ENCODE measurements around the gene UBE2C. TPM values are rescaled to one million over a fixed set of nuclear protein-coding genes. Genes with fewer than 3 reads are reported as not detected.

The UBE2C gene
- total and polyA plus RNA-seq, 2 of the 8 experiments (the other 6 are each of a cell fraction or from before 2014, with no cell fraction given): 243 to 326 TPM

DNA sequence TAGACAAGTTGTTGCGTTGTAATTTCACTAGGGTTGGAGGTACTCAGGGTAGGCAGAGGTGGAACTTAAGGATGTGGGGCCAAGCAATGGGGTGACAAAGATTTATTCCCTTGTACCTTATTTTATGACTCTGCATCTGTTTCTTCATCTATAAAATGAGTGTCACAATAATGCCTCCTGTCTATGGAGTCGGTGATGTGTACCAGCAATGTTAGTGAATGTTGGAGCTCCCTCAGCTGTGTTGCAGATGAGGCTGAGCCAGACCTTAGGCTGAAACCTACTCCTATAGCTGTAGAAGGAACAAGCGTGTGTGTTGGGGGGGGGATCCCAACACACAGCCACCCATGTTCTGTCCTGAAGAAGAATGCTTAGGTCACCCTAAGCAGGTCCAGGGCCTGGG lies 4.5 kb downstream of the UBE2C start:
- Histone ChIP-seq H4K91ac (replicated peaks; ENCODE audit: insufficient read length, low read length) (no peak overlapping the region), H2BK15ac (ENCODE audit: low read length) (no peak overlapping the region), H3K27ac (ENCODE audit: low read depth, low read length) (no peak overlapping the region), H3K36me3 (ENCODE audit: control insufficient read depth in 2 of 4, insufficient read depth in 4 of 4, low read length in 3 of 4) (peaks cover 16 to 38% (median 25%) of the 10 kb centered on the region in 4 experiments), H2BK5ac (ENCODE audit: low read depth, low read length) (no peak overlapping the region), H3K23me2 (ENCODE audit: low read depth, low read length) (peaks cover 9% of the 10 kb centered on the region; the same call in 1 of the 2 replicates), H4K5ac (ENCODE audit: insufficient read length, low read depth, low read length) (no peak overlapping the region), H3K4me3 (ENCODE audit: extremely low read depth in 1 of 4, insufficient read depth in 2 of 4, low read depth in 3 of 4, low read length in 4 of 4) (no peak overlapping the region), H3K9ac (replicated peaks in 1 of 4; ENCODE audit: extremely low read depth in 1 of 4, low read depth in 3 of 4, low read length in 3 of 4) (no peak overlapping the region), H3K79me2 (ENCODE audit: control insufficient read depth in 1 of 2, insufficient read depth in 2 of 2, low read length in 2 of 2) (peaks cover 7 to 20% of the 10 kb centered on the region in 2 experiments), H3K4me2 (ENCODE audit: insufficient read depth in 1 of 2, low read depth in 2 of 2, low read length in 2 of 2) (no peak overlapping the region), H3K23ac (ENCODE audit: insufficient read length) (no peak overlapping the region), H3K27me3 (replicated peaks in 1 of 4; ENCODE audit: control insufficient read depth in 3 of 4, extremely low read depth in 1 of 4, insufficient read depth in 3 of 4, low read length in 3 of 4) (no peaks in the 10 kb centered on the region), H2BK12ac (ENCODE audit: low read depth, low read length) (no peak overlapping the region), H2BK20ac (ENCODE audit: low read length) (no peak overlapping the region), H4K20me1 (replicated peaks in 1 of 2; ENCODE audit: control insufficient read depth in 1 of 2, insufficient read depth in 2 of 2, low read length in 2 of 2) (peaks cover 5 to 7% of the 10 kb centered on the region in 2 experiments), H4K8ac (ENCODE audit: extremely low read depth, insufficient read depth, low read length) (no peak overlapping the region), H3K56ac (replicated peaks; ENCODE audit: insufficient read length, low read depth, low read length) (no peak overlapping the region), H3K4ac (replicated peaks; ENCODE audit: insufficient read length, low read depth, low read length) (no peak overlapping the region), H3K14ac (ENCODE audit: insufficient read length) (no peak overlapping the region), H3K4me1 (replicated peaks in 1 of 4; ENCODE audit: control insufficient read depth in 3 of 4, insufficient read depth in 4 of 4, low read length in 3 of 4) (peaks cover 0 to 4% (median 2%) of the 10 kb centered on the region in 4 experiments; a peak in 3 of 7 replicates), H2AFZ (ENCODE audit: low read length) (no peak overlapping the region), H2AK5ac (ENCODE audit: low read depth, low read length) (no peak overlapping the region), H3K18ac (ENCODE audit: extremely low read depth, low read length) (no peak overlapping the region), H2BK120ac (replicated peaks; ENCODE audit: low read depth, low read length) (no peak overlapping the region), H3K79me1 (ENCODE audit: low read depth, low read length) (peaks cover 5% of the 10 kb centered on the region), H3K9me3 (ENCODE audit: insufficient read depth in 2 of 2, low read depth in 1 of 2, low read length in 1 of 2) (no peaks in the 10 kb centered on the region)
- POLR2A ChIA-PET (ENCODE audit: partially characterized antibody): interaction anchor here (0.6 to 10.4 kb wide), 17 partner anchors 9 to 342 kb away, joined by 3 to 96 read pairs (median 4); partner anchors contain the start of genes ACOT8, SNX21, TNNC2 and ZSWIM3
- FAIRE-seq (no peak), DNase-seq (ENCODE audit: low read depth in 1 of 2, low spot score in 2 of 2) (no peak)
- CTCF ChIA-PET (ENCODE audit: partially characterized antibody): interaction anchor here (0.6 to 2.5 kb wide), 7 partner anchors 11 to 333 kb away, joined by 3 to 13 read pairs (median 5); no protein-coding TSS in a partner anchor
- TF ChIP-seq, protein P1, sequence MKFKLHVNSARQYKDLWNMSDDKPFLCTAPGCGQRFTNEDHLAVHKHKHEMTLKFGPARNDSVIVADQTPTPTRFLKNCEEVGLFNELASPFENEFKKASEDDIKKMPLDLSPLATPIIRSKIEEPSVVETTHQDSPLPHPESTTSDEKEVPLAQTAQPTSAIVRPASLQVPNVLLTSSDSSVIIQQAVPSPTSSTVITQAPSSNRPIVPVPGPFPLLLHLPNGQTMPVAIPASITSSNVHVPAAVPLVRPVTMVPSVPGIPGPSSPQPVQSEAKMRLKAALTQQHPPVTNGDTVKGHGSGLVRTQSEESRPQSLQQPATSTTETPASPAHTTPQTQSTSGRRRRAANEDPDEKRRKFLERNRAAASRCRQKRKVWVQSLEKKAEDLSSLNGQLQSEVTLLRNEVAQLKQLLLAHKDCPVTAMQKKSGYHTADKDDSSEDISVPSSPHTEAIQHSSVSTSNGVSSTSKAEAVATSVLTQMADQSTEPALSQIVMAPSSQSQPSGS (IDR thresholded peaks at IDR 0.05; ENCODE audit: low read length): no peak
- no peak for TF ChIP-seq TEAD4 (IDR thresholded peaks at IDR 0.05; ENCODE audit: low read depth, low read length)
- WGBS, 2 experiments (ENCODE audit: extremely low coverage in 1 of 2, insufficient coverage in 1 of 2, insufficient read length in 1 of 2, insufficient replicate concordance in 2 of 2, low coverage in 1 of 2, low lambda C conversion rate in 2 of 2, missing lambda C conversion rate in 1 of 2): 95% methylated on average over 3 of the region's 3 CpGs; no CpG with 5 or more reads in 1 of the 2 experiments

Data from H1 (cell line).